HepG2 (cell line): Measurements from ENCODE around the gene TMEM132D. TPM values are rescaled to one million over a fixed set of nuclear protein-coding genes. Genes with fewer than 3 reads are reported as not detected.
"Not testable (repeated sequence)": the region's sequence is repeated elsewhere in the genome, so short reads cannot be mapped to it uniquely, and the experiment has no call there.

Experiments
- ATAC-seq: fragments of 200-7000 bp; cut with Tn5 transposase; 3 replicates; pipeline ENCODE4 v1.9.1; 2020; ENCODE audit warnings: mild to moderate bottlenecking, moderate library complexity
- BruUV-seq: library from RNA; stranded (reverse); fragments of 400-500 nt; replicated peaks from 2 replicates; lab custom pipeline; 2021; lab: Mats Ljungman, UMichigan
- CTCF ChIA-PET: fragments of 300-600 bp; formaldehyde crosslinking; extraction: SDS; loops from one replicate; lab custom pipeline; 2021; ENCODE audit warnings: low total read pairs, inconsistent platforms, low intra/inter-chr PET ratio; lab: Yijun Ruan, JAX
- POLR2A ChIA-PET: fragments of 350-600 bp; sonication (Branson Sonifier 250); formaldehyde crosslinking; loops from one replicate; lab custom pipeline; 2020; ENCODE audit warnings: antibody characterized with exemption, inconsistent platforms; lab: Yijun Ruan, JAX
- DNase-seq: peaks from one replicate; pipeline ENCODE4 v3.0.0-alpha.2; 2015; ENCODE audit warnings: low spot score
- FAIRE-seq: peaks from 3 replicates; lab custom pipeline; 2011; peaks lifted over from hg19 to GRCh38; lab: Jason Lieb, UNC
- H2AFZ ChIP-seq: one replicate; pipeline ENCODE4 v1.6.1; 2011; ENCODE audit warnings: low read length, inconsistent platforms
- H3K27ac ChIP-seq: fragments of 300-600 bp; 3 replicates; pipeline ENCODE4 v1.8.0; 2011; ENCODE audit warnings: mixed run types, mild to moderate bottlenecking, mixed read lengths, low read length, inconsistent platforms; ENCODE audit not compliant: insufficient read depth; ENCODE audit errors: extremely low read length
- H3K27me3 ChIP-seq, 2 experiments: fragments of 200-600 bp in 1 of 2; 2 replicates in 1 of 2; 3 replicates in 1 of 2; pipeline versions ENCODE4 v1.6.0 to v1.8.0; 2011; ENCODE audit warnings: low read length in 2 of 2, mild to moderate bottlenecking in 2 of 2, moderate library complexity in 2 of 2, inconsistent platforms in 1 of 2; ENCODE audit not compliant: insufficient read depth in 2 of 2, control insufficient read depth in 1 of 2
- H3K36me3 ChIP-seq, 2 experiments: fragments of 200-600 bp in 1 of 2; replicated peaks in 1 of 2; 2 replicates in 1 of 2; 3 replicates in 1 of 2; pipeline versions ENCODE4 v1.5.1 to v1.8.0; 2011; ENCODE audit warnings: low read length in 2 of 2, inconsistent platforms in 1 of 2; ENCODE audit not compliant: insufficient read depth in 2 of 2, control insufficient read depth in 1 of 2
- H3K4me1 ChIP-seq: 2 replicates; pipeline ENCODE4 v1.5.1; 2012; ENCODE audit warnings: low read length, inconsistent platforms; ENCODE audit not compliant: insufficient read depth
- H3K4me2 ChIP-seq: 2 replicates; pipeline ENCODE4 v1.6.0; 2011; ENCODE audit warnings: low read depth, low read length, inconsistent platforms
- H3K4me3 ChIP-seq, 3 experiments: fragments of 200-600 bp in 1 of 3; sonication (generic), shearing (Covaris generic) in 1 of 3; replicated peaks in 1 of 3; 2 replicates each; pipeline ENCODE4 v1.5.1; 2011 to 2016; ENCODE audit warnings: low read length in 3 of 3, inconsistent platforms in 2 of 3, low read depth in 2 of 3, mild to moderate bottlenecking in 2 of 3, control low read depth in 1 of 3, mixed read lengths in 1 of 3; ENCODE audit not compliant: insufficient read depth in 1 of 3
- H3K79me2 ChIP-seq: one replicate; pipeline ENCODE4 v1.6.1; 2011; ENCODE audit warnings: low read length, inconsistent platforms; ENCODE audit not compliant: insufficient read depth
- H3K9ac ChIP-seq: 2 replicates; pipeline ENCODE4 v1.6.0; 2011; ENCODE audit warnings: mild to moderate bottlenecking, low read depth, low read length, inconsistent platforms; ENCODE audit not compliant: insufficient read depth
- H3K9me3 ChIP-seq: 2 replicates; pipeline ENCODE4 v1.5.1; 2012; ENCODE audit warnings: mild to moderate bottlenecking, low read length
- H4K20me1 ChIP-seq: 2 replicates; pipeline ENCODE4 v1.6.0; 2011; ENCODE audit warnings: inconsistent platforms, mild to moderate bottlenecking, low read length, moderate library complexity; ENCODE audit not compliant: insufficient read depth
- HCFC1 ChIP-seq: fragments of 150-350 bp; IDR thresholded peaks from 2 replicates; pipeline ENCODE4 v1.6.1; 2014; ENCODE audit warnings: low read depth, low read length
- NR2C2 ChIP-seq: sonication (generic); formaldehyde crosslinking; IDR thresholded peaks from 2 replicates; pipeline ENCODE4 v1.4.0; 2020; ENCODE audit warnings: missing genetic modification reagents, mild to moderate bottlenecking, moderate library complexity, borderline replicate concordance
- ZNF552 ChIP-seq: sonication (generic); formaldehyde crosslinking; IDR thresholded peaks from 2 replicates; pipeline ENCODE4 v1.9.0; 2022; ENCODE audit warnings: missing genetic modification reagents, mild to moderate bottlenecking, borderline replicate concordance
- WGBS: methylation state at CpG from one replicate; pipeline ENCODE4 v1.1.6; 2017; ENCODE audit warnings: low lambda C conversion rate; 5-methylcytosine and 5-hydroxymethylcytosine counted together
- in situ Hi-C: cut with HindIII; loops from 2 replicates; pipeline ENCODE4 v1.10.0; 2017; ENCODE audit warnings: low pct_unique_long_range_greater_than_20kb; ENCODE audit not compliant: extremely low pct_ligation_motif_present
- intact Hi-C: fragments of 100-400 bp; cut with micrococcal nuclease; formaldehyde crosslinking; loops from one replicate; pipeline ENCODE4 v1.10.0; 2022; ENCODE audit not compliant: unreplicated experiment
- polyA plus RNA-seq, 8 experiments: library from polyadenylated mRNA; depleted of rRNA in 3 of 8; stranded (reverse) in 7 of 8; unstranded in 1 of 8; fragments of >200 nt; fragmentation: Illumina TruSeq in 4 of 8; extraction: Trizol in 4 of 8; gene quantifications; 2 replicates each; pipeline versions ENCODE4 v1.2.1 to v1.2.3, GENCODE V29; 2011 to 2016; ENCODE audit warnings: low read depth in 4 of 8, missing spikeins in 1 of 8, mixed read lengths in 1 of 8; ENCODE audit not compliant: insufficient read depth in 1 of 8
- total RNA-seq, 5 experiments: library from RNA; depleted of rRNA; stranded (reverse); fragments of >200 nt; fragmentation: Illumina TruSeq; extraction: Trizol; gene quantifications; 2 replicates each; pipeline ENCODE4 v1.2.3, GENCODE V29; 2016; ENCODE audit warnings: low read depth in 1 of 5

TMEM132D gene
- total and polyA plus RNA-seq, 2 of the 13 experiments (the other 11 are each of a cell fraction or from before 2014, with no cell fraction given) = not detected

GRCh38 chr12:129549020-129549419 lies 354.8 kb downstream of the TMEM132D start:
- intact Hi-C loops, H3K4me2 ChIP-seq, H3K4me1 ChIP-seq, H3K4me3 ChIP-seq, FAIRE-seq, H3K79me2 ChIP-seq, ATAC-seq, DNase-seq, H4K20me1 ChIP-seq, BruUV-seq, in situ Hi-C loops, H3K36me3 ChIP-seq, POLR2A ChIA-PET, CTCF ChIA-PET, H2AFZ ChIP-seq, H3K27ac ChIP-seq, H3K9ac ChIP-seq, H3K27me3 ChIP-seq: not testable (repeated sequence)
- H3K9me3 ChIP-seq = peaks cover 57% of the 10 kb centered on the region
- WGBS = 0% methylated on average over 2 of the region's 2 CpGs

GRCh38 chr12:129544716-129545115 lies 359.1 kb downstream of the TMEM132D start:
- TF ChIP-seq NR2C2 (CRISPR knock-in tag) (no peak), ZNF552 (CRISPR knock-in tag) (no peak), HCFC1 (no peak)
- Histone ChIP-seq H3K36me3 (no peaks in the 10 kb centered on the region), H3K27ac (no peak overlapping the region), H3K27me3 (no peaks in the 10 kb centered on the region), H3K4me1 (no peaks in the 10 kb centered on the region), H3K9ac (no peak overlapping the region), H3K79me2 (no peaks in the 10 kb centered on the region), H4K20me1 (no peaks in the 10 kb centered on the region), H2AFZ (no peak overlapping the region), H3K9me3 (peaks cover 28% of the 10 kb centered on the region; the same call in 1 of the 2 replicates), H3K4me2 (no peak overlapping the region), H3K4me3 (no peak overlapping the region)
- intact Hi-C loops = no loop called here
- FAIRE-seq = no peak
- ChIA-PET POLR2A (no interaction called here), CTCF (no interaction called here)
- in situ Hi-C loops = no loop called here
- WGBS = 44% methylated on average over 5 of the region's 6 CpGs
- no TSS peak for BruUV-seq
- no peak for ATAC-seq
- no peak for DNase-seq
